OCI-LY3 (cell line): ENCODE measurements around the gene NME5.

ENCODE experiments used
- H2AFZ ChIP-seq: fragments of 200-600, 300-600 bp; shearing (Covaris generic); 2 replicates; pipeline ENCODE4 v1.6.0; 2014; ENCODE audit warnings: antibody characterized with exemption, low read depth, low read length
- H3K27ac ChIP-seq: fragments of 200-600, 300-600 bp; sonication (generic); 2 replicates; pipeline ENCODE4 v1.5.1; 2014; ENCODE audit warnings: mild to moderate bottlenecking, low read length, moderate library complexity, mixed read lengths
- H3K27me3 ChIP-seq: fragments of 200-600, 300-600 bp; sonication (generic); 2 replicates; pipeline ENCODE4 v1.6.1; 2014; ENCODE audit warnings: low read depth, low read length, mixed read lengths
- H3K36me3 ChIP-seq: fragments of 200-600, 300-600 bp; sonication (generic); replicated peaks from 2 replicates; pipeline ENCODE3; 2014; ENCODE audit warnings: low read depth, low read length, mixed read lengths
- H3K4me1 ChIP-seq: fragments of 300-600, 200-600 bp; sonication (generic); 2 replicates; pipeline ENCODE4 v1.6.1; 2014; ENCODE audit warnings: low read length, mixed read lengths
- H3K4me2 ChIP-seq: fragments of 200-600, 300-600 bp; sonication (generic); 2 replicates; pipeline ENCODE4 v1.6.1; 2014; ENCODE audit warnings: low read length, mixed read lengths
- H3K4me3 ChIP-seq: fragments of 300-600, 200-600 bp; sonication (generic); 2 replicates; pipeline ENCODE4 v1.5.1; 2014; ENCODE audit warnings: antibody characterized with exemption, mild to moderate bottlenecking, low read length, moderate library complexity
- H3K79me2 ChIP-seq: fragments of 300-600, 200-600 bp; shearing (Covaris generic); 2 replicates; pipeline ENCODE4 v1.6.1; 2014; ENCODE audit warnings: mild to moderate bottlenecking, low read length, mixed read lengths
- H3K9ac ChIP-seq: fragments of 300-600, 200-600 bp; shearing (Covaris generic); 2 replicates; pipeline ENCODE4 v1.6.0; 2014; ENCODE audit warnings: mild to moderate bottlenecking, low read length, moderate library complexity
- H3K9me3 ChIP-seq: fragments of 200-600, 300-600 bp; shearing (Covaris generic); 2 replicates; pipeline ENCODE4 v1.6.1; 2014; ENCODE audit warnings: low read length, mixed read lengths; ENCODE audit not compliant: insufficient read depth
- H4K20me1 ChIP-seq: fragments of 200-600, 300-600 bp; sonication (generic); 2 replicates; pipeline ENCODE4 v1.6.1; 2016; ENCODE audit warnings: low read length, mixed read lengths; ENCODE audit not compliant: insufficient read depth
- CTCF ChIP-seq: fragments of 200-600, 300-600 bp; sonication (generic); IDR thresholded peaks from 2 replicates; pipeline ENCODE4 v1.5.1; 2014; ENCODE audit warnings: antibody characterized with exemption, low read length, low read depth
- EZH2phosphoT487 ChIP-seq: fragments of 200-600 bp; shearing (Covaris generic); IDR thresholded peaks from 2 replicates; pipeline ENCODE4 v1.6.1; 2018; ENCODE audit warnings: antibody characterized with exemption, mixed run types, low read depth

NME5 gene

GRCh38 chr5:138177941-138178515 lies 38.8 kb upstream of the NME5 start:
- Histone ChIP-seq H3K27me3 (no peaks in the 10 kb centered on the region), H4K20me1 (no peaks in the 10 kb centered on the region), H3K9me3 (no peaks in the 10 kb centered on the region), H3K9ac (peak overlapping the region; percentile 88), H3K4me3 (peak overlapping the region; percentile 90), H3K4me2 (peak overlapping the region; percentile 89), H3K27ac (peak overlapping the region; percentile 82), H2AFZ (peak overlapping the region; percentile 91), H3K4me1 (peaks cover 3% of the 10 kb centered on the region), H3K79me2 (peaks cover 51% of the 10 kb centered on the region), H3K36me3 (peaks cover 29% of the 10 kb centered on the region)
- TF ChIP-seq EZH2phosphoT487 (no peak), CTCF (no peak)

- H3K79me2 ChIP-seq, result no peaks in the 10 kb centered on the region
- no peaks in the 10 kb centered on the region for H3K27me3 ChIP-seq
- H3K27ac ChIP-seq, result no peak overlapping the region
- no peak overlapping the region for H3K4me3 ChIP-seq
- H3K9me3 ChIP-seq, result no peaks in the 10 kb centered on the region
- H2AFZ ChIP-seq, result no peak overlapping the region
- TF ChIP-seq CTCF (no peak), EZH2phosphoT487 (no peak)
- no peak overlapping the region for H3K4me2 ChIP-seq
- H3K9ac ChIP-seq, result no peak overlapping the region
- no peaks in the 10 kb centered on the region for H3K4me1 ChIP-seq
- H3K36me3 ChIP-seq, result peaks cover 32% of the 10 kb centered on the region
- H4K20me1 ChIP-seq, result no peaks in the 10 kb centered on the region
Measured at GRCh38 chr5:138170299-138170698, 31.1 kb upstream of the NME5 start.

- H3K79me2 ChIP-seq, result no peaks in the 10 kb centered on the region
- peaks cover 40% of the 10 kb centered on the region for H3K36me3 ChIP-seq
- H3K27ac ChIP-seq, result no peak overlapping the region
- no peaks in the 10 kb centered on the region for H3K4me1 ChIP-seq
- no peak overlapping the region for H3K4me2 ChIP-seq
- H3K9ac ChIP-seq, result no peak overlapping the region
- TF ChIP-seq EZH2phosphoT487 (no peak), CTCF (no peak)
- no peaks in the 10 kb centered on the region for H3K9me3 ChIP-seq
- no peak overlapping the region for H3K4me3 ChIP-seq
- H2AFZ ChIP-seq, result no peak overlapping the region
- H3K27me3 ChIP-seq, result no peaks in the 10 kb centered on the region
- no peaks in the 10 kb centered on the region for H4K20me1 ChIP-seq
Measured at GRCh38 chr5:138169124-138169523, 29.9 kb upstream of the NME5 start.

- no peak overlapping the region for H3K9ac ChIP-seq
- H3K4me3 ChIP-seq, result no peak overlapping the region
- no peaks in the 10 kb centered on the region for H3K4me1 ChIP-seq
- H3K79me2 ChIP-seq, result no peaks in the 10 kb centered on the region
- H4K20me1 ChIP-seq, result no peaks in the 10 kb centered on the region
- no peak overlapping the region for H3K4me2 ChIP-seq
- H3K27me3 ChIP-seq, result no peaks in the 10 kb centered on the region
- no peak overlapping the region for H3K27ac ChIP-seq
- TF ChIP-seq CTCF (no peak), EZH2phosphoT487 (no peak)
- no peaks in the 10 kb centered on the region for H3K9me3 ChIP-seq
- peaks cover 45% of the 10 kb centered on the region for H3K36me3 ChIP-seq
- H2AFZ ChIP-seq, result no peak overlapping the region
Measured at GRCh38 chr5:138163721-138164120, 24.5 kb upstream of the NME5 start.
